Tibial nerve (tissue), 3 donors: ENCODE data around the gene TMEM132E.

Experiments used
- POLR2A ChIP-seq, 2 donors: fragments of 450-650 bp; IDR thresholded peaks; one replicate each; pipeline ENCODE4 v1.6.1; 2017; ENCODE audit warnings: antibody characterized with exemption in 2 of 2, mild to moderate bottlenecking in 2 of 2, moderate library complexity in 2 of 2
- TF ChIP-seq, protein P1 (sequence below), 5 experiments: fragments of 200-600 bp in 3 of 5; fragments of 450-650 bp in 2 of 5; sonication (generic) in 3 of 5; IDR thresholded peaks; one replicate each; pipeline ENCODE4 v1.5.1; 2016 to 2019; ENCODE audit warnings: antibody characterized with exemption in 5 of 5, mild to moderate bottlenecking in 3 of 5, moderate library complexity in 2 of 5

DNA sequence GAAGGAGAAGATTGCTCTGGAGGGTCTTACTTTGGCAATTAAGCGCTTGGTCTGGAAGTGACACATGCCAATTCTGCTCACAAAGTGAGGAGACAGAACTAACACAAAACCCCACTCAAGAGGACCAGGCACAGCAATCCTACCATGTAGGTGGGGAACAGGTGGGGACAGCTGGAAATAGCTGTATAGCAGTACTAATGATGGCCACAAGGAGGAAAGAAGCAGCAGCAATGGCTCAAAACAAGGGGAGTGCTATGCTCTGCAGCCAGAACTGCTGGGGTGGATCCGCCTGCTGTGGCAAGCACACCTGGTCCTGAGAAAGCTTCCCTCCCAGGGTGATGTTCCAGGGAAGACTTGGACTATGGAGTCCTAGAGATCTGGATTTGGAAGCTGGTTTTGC, 17.0 kb upstream of the TMEM132E start:
- TF ChIP-seq POLR2A (IDR thresholded peaks at IDR 0.05), result no peak
- TF ChIP-seq, protein P1, sequence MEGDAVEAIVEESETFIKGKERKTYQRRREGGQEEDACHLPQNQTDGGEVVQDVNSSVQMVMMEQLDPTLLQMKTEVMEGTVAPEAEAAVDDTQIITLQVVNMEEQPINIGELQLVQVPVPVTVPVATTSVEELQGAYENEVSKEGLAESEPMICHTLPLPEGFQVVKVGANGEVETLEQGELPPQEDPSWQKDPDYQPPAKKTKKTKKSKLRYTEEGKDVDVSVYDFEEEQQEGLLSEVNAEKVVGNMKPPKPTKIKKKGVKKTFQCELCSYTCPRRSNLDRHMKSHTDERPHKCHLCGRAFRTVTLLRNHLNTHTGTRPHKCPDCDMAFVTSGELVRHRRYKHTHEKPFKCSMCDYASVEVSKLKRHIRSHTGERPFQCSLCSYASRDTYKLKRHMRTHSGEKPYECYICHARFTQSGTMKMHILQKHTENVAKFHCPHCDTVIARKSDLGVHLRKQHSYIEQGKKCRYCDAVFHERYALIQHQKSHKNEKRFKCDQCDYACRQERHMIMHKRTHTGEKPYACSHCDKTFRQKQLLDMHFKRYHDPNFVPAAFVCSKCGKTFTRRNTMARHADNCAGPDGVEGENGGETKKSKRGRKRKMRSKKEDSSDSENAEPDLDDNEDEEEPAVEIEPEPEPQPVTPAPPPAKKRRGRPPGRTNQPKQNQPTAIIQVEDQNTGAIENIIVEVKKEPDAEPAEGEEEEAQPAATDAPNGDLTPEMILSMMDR (IDR thresholded peaks at IDR 0.05), result peak in 2 of 5 experiments; percentile 7 to 18
